ENCODE measurements around the gene EDN1. TPM values are rescaled to one million over a fixed set of nuclear protein-coding genes. Genes with fewer than 3 reads are reported as not detected.

The EDN1 gene
- total and polyA plus RNA-seq, 10 of the 15 experiments (the other 5 are each of a cell fraction or from before 2014, with no cell fraction given) = 2.0 to 6.6 (median 3.1) TPM

- TF ChIP-seq YY1 (IDR thresholded peaks at IDR 0.05; ENCODE audit: low read depth, low read length) (no peak), SREBF1 (IDR thresholded peaks at IDR 0.05; ENCODE audit: low read length) (no peak), CBX5 (IDR thresholded peaks at IDR 0.05; ENCODE audit: low read depth) (no peak), KAT2A (conservative IDR thresholded peaks at IDR 0.05; ENCODE audit: control insufficient read depth, low read depth, low read length) (no peak), MAX (IDR thresholded peaks at IDR 0.05; ENCODE audit: low read depth, low read length) (no peak), NFIC (IDR thresholded peaks at IDR 0.05; ENCODE audit: low read depth, low read length) (no peak), ZNF592 (IDR thresholded peaks at IDR 0.05) (no peak), TCF12 (IDR thresholded peaks at IDR 0.05; ENCODE audit: low read depth, low read length) (no peak), CREM (IDR thresholded peaks at IDR 0.05; ENCODE audit: low read depth) (peak; percentile 70; the same call in 1 of the 2 replicates), ELK1 (IDR thresholded peaks at IDR 0.05; ENCODE audit: low read depth, low read length) (no peak), POLR2AphosphoS5 (IDR thresholded peaks at IDR 0.05; ENCODE audit: low read length) (no peak), EZH2 (IDR thresholded peaks at IDR 0.05; ENCODE audit: borderline replicate concordance, control insufficient read depth, low read depth, low read length) (no peak), NBN (IDR thresholded peaks at IDR 0.05) (no peak), NRF1 (conservative IDR thresholded peaks at IDR 0.05; ENCODE audit: low read depth, low read length) (no peak), RCOR1 (conservative IDR thresholded peaks at IDR 0.05; ENCODE audit: low read depth, low read length) (no peak), ATF2 (IDR thresholded peaks at IDR 0.05; ENCODE audit: low read length) (peak; percentile 81; the same call in 1 of the 2 replicates), RELA (IDR thresholded peaks at IDR 0.05; ENCODE audit: borderline replicate concordance, partially characterized antibody) (no peak), CUX1 (IDR thresholded peaks at IDR 0.05; ENCODE audit: insufficient replicate concordance, low read depth, low read length) (no peak), ZNF384 (IDR thresholded peaks at IDR 0.05; ENCODE audit: borderline replicate concordance, low read depth, low read length) (no peak), MEF2A (IDR thresholded peaks at IDR 0.05; ENCODE audit: insufficient read depth, low read depth, low read length) (no peak)
Observed at GRCh38 chr6:12261502-12261901, 28.7 kb upstream of the EDN1 start (continued).
